CD8-positive, alpha-beta memory T cell (primary cell): ENCODE data around the gene RNASET2. TPM values are rescaled to one million over a fixed set of nuclear protein-coding genes. Genes with fewer than 3 reads are reported as not detected.

Experiments used
- CTCF ChIA-PET: fragments of 350-600 bp; sonication (Branson Sonifier 250); formaldehyde crosslinking; loops from one replicate; lab custom pipeline; 2021; ENCODE audit warnings: antibody characterized with exemption; lab: Charles Lee
- POLR2A ChIA-PET: fragments of 350-600 bp; sonication (Branson Sonifier 250); formaldehyde crosslinking; loops from one replicate; lab custom pipeline; 2021; ENCODE audit warnings: antibody characterized with exemption; lab: Charles Lee
- DNase-seq, 5 donors: peaks; one replicate each; pipeline versions ENCODE4 v3.0.0 to v3.0.0-alpha.2; 2020 to 2022; ENCODE audit warnings: mixed read lengths in 1 of 5
- H3K27ac ChIP-seq: one replicate; pipeline ENCODE4 v1.7.0; 2013; ENCODE audit warnings: low read depth, mild to moderate bottlenecking, low read length, moderate library complexity
- H3K27me3 ChIP-seq: 2 replicates; pipeline ENCODE4 v1.7.0; 2013; ENCODE audit warnings: low read length, mild to moderate bottlenecking; ENCODE audit not compliant: insufficient read depth, poor library complexity, severe bottlenecking
- H3K36me3 ChIP-seq: 2 replicates; pipeline ENCODE4 v1.7.0; 2013; ENCODE audit warnings: mild to moderate bottlenecking, low read length, moderate library complexity; ENCODE audit not compliant: insufficient read depth
- H3K4me1 ChIP-seq: 2 replicates; pipeline ENCODE4 v1.7.0; 2013; ENCODE audit warnings: mild to moderate bottlenecking, low read length, moderate library complexity; ENCODE audit not compliant: insufficient read depth
- H3K4me3 ChIP-seq: 2 replicates; pipeline ENCODE4 v1.7.0; 2013; ENCODE audit warnings: mild to moderate bottlenecking, low read length
- H3K9me3 ChIP-seq: 2 replicates; pipeline ENCODE4 v1.7.0; 2013; ENCODE audit warnings: mild to moderate bottlenecking, low read length
- H3K27ac Mint-ChIP-seq, 8 donors: one replicate each; pipeline ENCODE4 v1.8.0; 2020 to 2021; ENCODE audit warnings: mixed read lengths in 8 of 8, mild to moderate bottlenecking in 6 of 8, inconsistent platforms in 3 of 8, moderate library complexity in 3 of 8
- H3K27me3 Mint-ChIP-seq, 2 donors: one replicate each; pipeline ENCODE4 v1.8.0; 2020 to 2021; ENCODE audit warnings: mixed read lengths in 2 of 2, mild to moderate bottlenecking in 1 of 2, moderate library complexity in 1 of 2
- H3K36me3 Mint-ChIP-seq, 3 donors: one replicate each; pipeline ENCODE4 v1.8.0; 2020 to 2021; ENCODE audit warnings: mixed read lengths in 3 of 3, inconsistent platforms in 1 of 3, mild to moderate bottlenecking in 1 of 3
- H3K4me1 Mint-ChIP-seq, 3 donors: one replicate each; pipeline ENCODE4 v1.8.0; 2020 to 2021; ENCODE audit warnings: mixed read lengths in 3 of 3, inconsistent platforms in 1 of 3, mild to moderate bottlenecking in 1 of 3
- H3K4me3 Mint-ChIP-seq, 7 donors: one replicate each; pipeline ENCODE4 v1.8.0; 2020 to 2021; ENCODE audit warnings: mixed read lengths in 7 of 7, mild to moderate bottlenecking in 6 of 7, moderate library complexity in 4 of 7, inconsistent platforms in 2 of 7
- H3K9me3 Mint-ChIP-seq, 5 donors: one replicate each; pipeline ENCODE4 v1.8.0; 2020 to 2022; ENCODE audit warnings: mixed read lengths in 5 of 5, mild to moderate bottlenecking in 3 of 5, moderate library complexity in 2 of 5, inconsistent platforms in 1 of 5
- polyA plus RNA-seq: library from polyadenylated mRNA; unstranded; fragments of 300-500 nt; fragmentation: Illumina TruSeq; gene quantifications from one replicate; pipeline ENCODE4 v1.2.3, GENCODE V29; 2021
- total RNA-seq, 2 experiments: library from RNA; stranded (reverse); gene quantifications; one replicate each; pipeline ENCODE4 v1.2.3, GENCODE V29; 2021

The RNASET2 gene, protein sequence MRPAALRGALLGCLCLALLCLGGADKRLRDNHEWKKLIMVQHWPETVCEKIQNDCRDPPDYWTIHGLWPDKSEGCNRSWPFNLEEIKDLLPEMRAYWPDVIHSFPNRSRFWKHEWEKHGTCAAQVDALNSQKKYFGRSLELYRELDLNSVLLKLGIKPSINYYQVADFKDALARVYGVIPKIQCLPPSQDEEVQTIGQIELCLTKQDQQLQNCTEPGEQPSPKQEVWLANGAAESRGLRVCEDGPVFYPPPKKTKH
- total RNA-seq: 10 to 100 TPM; 22.3 to 27.6 TPM
- polyA plus RNA-seq: 232 TPM

DNA sequence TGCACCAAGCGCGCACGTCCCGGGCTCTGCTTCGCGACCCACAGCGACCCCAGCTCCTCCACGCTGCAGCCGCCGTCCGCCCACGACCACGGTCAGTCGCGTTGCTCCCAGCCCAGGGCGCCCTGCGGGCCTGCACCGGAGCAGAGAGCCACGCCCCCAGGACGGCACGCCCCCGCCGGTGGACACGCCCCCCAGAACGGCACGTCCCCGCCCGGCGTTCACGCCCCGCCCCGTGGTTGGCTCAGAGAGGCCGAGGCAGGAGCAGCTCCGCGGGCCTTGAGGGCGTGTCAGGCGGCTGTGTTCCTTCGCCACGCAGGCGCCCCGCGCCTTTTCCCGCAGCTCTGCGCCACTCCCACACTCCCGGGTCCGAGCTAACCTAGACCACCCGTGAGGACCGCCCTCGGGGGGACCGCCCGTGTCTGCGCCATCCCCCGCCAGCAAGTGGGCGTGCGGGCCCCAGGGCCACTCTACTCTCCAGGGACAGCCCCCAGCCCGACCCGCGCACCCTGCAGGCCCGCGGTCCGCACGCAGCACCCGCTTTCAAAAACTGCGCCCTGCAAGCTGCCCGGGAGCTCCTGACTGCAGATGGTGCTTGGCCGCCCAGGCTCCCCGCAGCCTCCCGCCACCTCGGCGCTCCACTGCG, at the start of gene RNASET2:
RNASET2 (minus strand) TSS at position 107 of the 643 bp plus-strand sequence. CDS start 368 bp downstream, outside the sequence.
- H3K4me1 ChIP-seq: peaks cover 63% of the 10 kb centered on the region
- POLR2A ChIA-PET: interaction anchor here (0.7 to 1.2 kb wide), 4 partner anchors 11 to 43 kb away, joined by 3 to 7 read pairs (median 4); partner anchors contain the start of gene CEP43

DNA sequence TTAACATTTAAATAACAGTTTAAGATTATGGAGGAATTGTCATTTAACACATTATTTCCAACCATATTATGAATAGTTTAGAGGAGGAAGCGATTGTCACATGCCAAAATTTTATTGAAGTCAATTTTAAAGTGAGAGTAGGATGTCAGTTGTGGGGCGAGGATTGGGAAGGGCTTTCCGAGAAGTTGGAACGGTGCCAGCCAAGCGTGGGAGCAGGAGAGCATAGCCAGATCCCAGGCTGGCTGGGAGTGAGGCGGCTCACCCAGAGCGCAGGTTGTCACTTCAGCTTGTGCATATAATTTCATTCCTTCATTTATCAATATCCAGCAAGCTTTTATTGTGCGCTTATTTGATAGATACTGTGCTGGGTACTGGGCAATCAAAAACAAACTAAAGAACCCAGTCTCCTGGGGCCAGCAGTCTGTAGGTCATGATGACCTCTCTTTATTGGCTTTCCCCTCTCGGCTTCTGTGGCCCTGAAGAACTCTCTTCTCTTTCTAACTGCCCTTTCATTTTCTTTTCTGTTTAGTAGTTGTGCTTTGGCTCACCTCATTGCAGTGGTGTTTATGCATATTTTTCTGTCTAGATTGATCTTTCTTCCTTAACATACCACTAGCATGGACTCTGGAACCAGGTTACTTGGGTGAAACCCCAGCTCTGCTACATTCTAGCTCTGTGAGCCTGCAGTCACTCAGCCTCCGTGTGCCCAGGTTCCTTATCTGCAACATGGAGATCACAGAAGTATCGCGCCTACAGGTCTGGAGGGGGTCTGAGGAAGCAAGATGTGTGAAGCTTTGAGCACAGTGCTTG, 49.2 kb upstream of the RNASET2 start:
- Histone ChIP-seq H3K27ac (no peak overlapping the region), H3K9me3 (no peaks in the 10 kb centered on the region), H3K36me3 (peaks cover 14% of the 10 kb centered on the region), H3K4me3 (no peak overlapping the region), H3K27me3 (no peaks in the 10 kb centered on the region), H3K4me1 (peaks cover 11% of the 10 kb centered on the region)
- ChIA-PET POLR2A (no interaction called here), CTCF (interaction anchor here (1.0 to 1.4 kb wide), 3 partner anchors 9 to 137 kb away, joined by 3 to 6 read pairs (median 3); no protein-coding TSS in a partner anchor)
- Mint-ChIP-seq H3K4me3 (peak overlapping the region in 2 of 7 donors; percentile 27 to 52), H3K27me3 (no peaks in the 10 kb centered on the region), H3K9me3 (no peaks in the 10 kb centered on the region), H3K36me3 (peaks cover 9 to 55% (median 18%) of the 10 kb centered on the region in 3 donors), H3K4me1 (peaks cover 22 to 39% (median 28%) of the 10 kb centered on the region in 3 donors), H3K27ac (no peak overlapping the region)
- no peak for DNase-seq

More for the DNA sequence above, at the start of gene RNASET2:
- Histone ChIP-seq H3K27me3 (no peaks in the 10 kb centered on the region), H3K27ac (peak within 1 kb of the TSS; percentile 84), H3K4me3 (peak within 1 kb of the TSS; percentile 91), H3K9me3 (no peaks in the 10 kb centered on the region), H3K36me3 (no peaks in the 10 kb centered on the region)
- Mint-ChIP-seq H3K9me3 (peaks cover 0 to 3% (median 0%) of the 10 kb centered on the region in 5 donors), H3K36me3 (peaks cover 0 to 21% (median 2%) of the 10 kb centered on the region in 3 donors), H3K27ac (peak within 1 kb of the TSS; percentile 93 to 98 (median 96)), H3K27me3 (peaks cover 0 to 7% of the 10 kb centered on the region in 2 donors), H3K4me3 (peak within 1 kb of the TSS; percentile 83 to 96 (median 95)), H3K4me1 (peaks cover 58 to 76% (median 75%) of the 10 kb centered on the region in 3 donors)
- CTCF ChIA-PET: interaction anchor here (1.2 to 3.4 kb wide), 3 partner anchors 32 to 182 kb away, joined by 3 to 21 read pairs (median 9); partner anchors contain the start of gene CEP43
- peak; percentile 95 to 99 (median 98) for DNase-seq

DNA sequence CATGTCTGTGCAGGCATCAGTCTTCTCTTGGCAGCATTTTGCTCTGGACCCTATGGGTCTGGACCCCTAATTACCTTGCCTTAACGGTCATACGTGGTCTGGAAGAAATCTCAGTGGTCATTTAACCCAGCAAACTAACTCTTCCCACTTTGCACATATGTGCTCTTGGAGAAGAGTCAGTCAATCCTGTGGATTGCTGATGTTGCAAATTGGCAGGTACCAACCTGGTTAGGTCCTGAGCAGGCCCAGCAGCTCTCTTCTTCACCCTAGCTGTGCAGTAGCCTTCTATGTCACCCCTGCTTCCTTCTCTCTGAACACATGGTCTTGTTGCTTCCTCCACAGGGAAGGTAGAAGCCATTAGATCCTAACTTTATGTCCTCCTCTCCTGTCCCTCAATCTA, 44.4 kb upstream of the RNASET2 start:
- Mint-ChIP-seq H3K9me3 (no peaks in the 10 kb centered on the region), H3K27ac (peak overlapping the region; percentile 16 to 88 (median 75)), H3K4me3 (peak overlapping the region; percentile 81 to 94 (median 91)), H3K27me3 (no peaks in the 10 kb centered on the region), H3K36me3 (peaks cover 1 to 29% (median 5%) of the 10 kb centered on the region in 3 donors), H3K4me1 (peaks cover 30 to 50% (median 36%) of the 10 kb centered on the region in 3 donors)
- Histone ChIP-seq H3K4me3 (no peak overlapping the region), H3K36me3 (peaks cover 15% of the 10 kb centered on the region), H3K27ac (peak overlapping the region; percentile 66), H3K4me1 (peaks cover 28% of the 10 kb centered on the region), H3K9me3 (no peaks in the 10 kb centered on the region), H3K27me3 (no peaks in the 10 kb centered on the region)
- ChIA-PET CTCF (interaction anchor here (1.0 to 2.0 kb wide), 3 partner anchors 8 to 150 kb away, joined by 3 to 7 read pairs (median 3); no protein-coding TSS in a partner anchor), POLR2A (interaction anchor here (0.5 kb wide), 1 partner anchor 47 kb away, joined by 3 read pairs; no protein-coding TSS in a partner anchor)
- no peak for DNase-seq

DNA sequence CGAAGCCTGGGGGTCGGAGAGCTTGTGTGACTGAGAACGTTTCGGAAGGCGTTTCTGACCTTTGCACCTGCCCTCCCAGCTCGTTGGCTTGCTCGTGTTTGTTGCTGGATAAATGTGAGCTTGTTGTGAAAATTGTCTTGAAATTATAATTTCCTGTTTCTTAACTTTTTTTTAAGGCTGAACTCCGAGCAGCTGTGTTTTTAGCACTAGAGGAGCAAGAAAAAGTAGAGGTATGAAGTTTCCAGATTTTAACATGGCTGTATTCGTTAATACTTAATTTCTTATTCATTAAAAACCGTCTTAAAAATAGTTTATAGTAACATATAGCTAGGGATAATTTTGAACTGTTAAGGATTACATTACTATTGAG, 43.5 kb upstream of the RNASET2 start:
- H3K4me1 ChIP-seq: peaks cover 28% of the 10 kb centered on the region
- Mint-ChIP-seq H3K4me3 (peak overlapping the region; percentile 81 to 94 (median 91)), H3K27ac (peak overlapping the region; percentile 65 to 94 (median 88)), H3K4me1 (peaks cover 30 to 45% (median 36%) of the 10 kb centered on the region in 3 donors), H3K9me3 (no peaks in the 10 kb centered on the region), H3K27me3 (no peaks in the 10 kb centered on the region), H3K36me3 (peaks cover 0 to 24% (median under 1%) of the 10 kb centered on the region in 3 donors)
- no peaks in the 10 kb centered on the region for H3K27me3 ChIP-seq
- H3K27ac ChIP-seq: peak overlapping the region; percentile 66
- H3K36me3 ChIP-seq: peaks cover 9% of the 10 kb centered on the region
- no peak for DNase-seq
- H3K4me3 ChIP-seq: peak overlapping the region; percentile 81
- no peaks in the 10 kb centered on the region for H3K9me3 ChIP-seq
- ChIA-PET POLR2A (interaction anchor here (2.0 to 2.1 kb wide), 2 partner anchors 41 to 43 kb away, joined by 7 read pairs; partner anchors contain the start of gene RNASET2), CTCF (interaction anchor here (0.7 to 2.0 kb wide), 9 partner anchors 9 to 151 kb away, joined by 3 to 10 read pairs (median 3); partner anchors contain the start of gene RNASET2)

DNA sequence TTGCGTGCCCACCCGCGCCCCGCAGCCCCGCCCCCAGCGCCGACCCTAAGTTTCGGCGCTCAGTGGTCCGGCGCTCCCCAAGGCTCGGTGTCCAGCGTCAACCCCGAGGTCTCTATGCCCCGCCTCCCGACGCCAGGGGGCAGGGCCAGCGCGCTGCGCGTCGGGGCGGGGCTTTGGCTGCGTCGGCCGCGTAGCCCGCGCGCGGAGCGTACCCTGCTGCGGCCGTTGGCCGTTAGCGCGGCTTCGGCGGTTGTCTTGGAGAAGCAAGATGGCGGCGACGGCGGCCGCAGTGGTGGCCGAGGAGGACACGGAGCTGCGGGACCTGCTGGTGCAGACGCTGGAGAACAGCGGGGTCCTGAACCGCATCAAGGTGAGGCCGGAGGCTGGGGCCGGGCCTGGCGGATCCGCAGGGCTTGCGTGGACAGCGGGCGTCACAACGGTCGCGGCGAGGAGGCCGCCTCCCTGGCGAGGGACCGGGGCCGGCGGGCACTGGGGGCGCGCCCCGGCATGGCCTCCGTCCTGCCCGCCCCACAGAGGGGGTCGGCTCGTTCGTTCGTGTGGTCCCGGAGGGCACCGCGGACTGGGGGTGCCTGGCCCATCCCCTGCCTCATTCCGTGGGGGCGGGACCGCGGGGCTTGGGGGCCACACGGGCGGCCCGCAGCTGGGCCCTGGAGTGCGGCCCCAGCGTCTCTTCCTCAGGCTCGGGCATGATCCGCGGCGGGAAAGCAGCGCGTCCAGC, 43.0 kb upstream of the RNASET2 start, which contains the start of gene CEP43:
CEP43 (plus strand) TSS at position 253 of the 739 bp plus-strand sequence; CDS start at position 269, 16 bp downstream.
- Histone ChIP-seq H3K36me3 (peaks cover 7% of the 10 kb centered on the region), H3K27me3 (no peaks in the 10 kb centered on the region), H3K27ac (peak within 1 kb of the TSS; percentile 66), H3K9me3 (no peaks in the 10 kb centered on the region), H3K4me3 (peak within 1 kb of the TSS; percentile 81), H3K4me1 (peaks cover 28% of the 10 kb centered on the region)
- no peaks in the 10 kb centered on the region for H3K27me3 Mint-ChIP-seq
- ChIA-PET POLR2A (interaction anchor here (0.5 to 2.1 kb wide), 4 partner anchors 11 to 373 kb away, joined by 3 to 7 read pairs (median 5); partner anchors contain the start of gene RNASET2), CTCF (interaction anchor here (0.7 to 2.0 kb wide), 9 partner anchors 9 to 152 kb away, joined by 3 to 10 read pairs (median 3); partner anchors contain the start of gene RNASET2)
- peak within 1 kb of the TSS; percentile 89 to 95 (median 93) for H3K4me3 Mint-ChIP-seq
- H3K9me3 Mint-ChIP-seq: no peaks in the 10 kb centered on the region
- H3K27ac Mint-ChIP-seq: peak within 1 kb of the TSS; percentile 65 to 94 (median 88)
- peak; percentile 85 to 93 (median 87) for DNase-seq
- peaks cover 0 to 28% (median 3%) of the 10 kb centered on the region in 3 donors for H3K36me3 Mint-ChIP-seq
- H3K4me1 Mint-ChIP-seq: peaks cover 30 to 45% (median 36%) of the 10 kb centered on the region in 3 donors

DNA sequence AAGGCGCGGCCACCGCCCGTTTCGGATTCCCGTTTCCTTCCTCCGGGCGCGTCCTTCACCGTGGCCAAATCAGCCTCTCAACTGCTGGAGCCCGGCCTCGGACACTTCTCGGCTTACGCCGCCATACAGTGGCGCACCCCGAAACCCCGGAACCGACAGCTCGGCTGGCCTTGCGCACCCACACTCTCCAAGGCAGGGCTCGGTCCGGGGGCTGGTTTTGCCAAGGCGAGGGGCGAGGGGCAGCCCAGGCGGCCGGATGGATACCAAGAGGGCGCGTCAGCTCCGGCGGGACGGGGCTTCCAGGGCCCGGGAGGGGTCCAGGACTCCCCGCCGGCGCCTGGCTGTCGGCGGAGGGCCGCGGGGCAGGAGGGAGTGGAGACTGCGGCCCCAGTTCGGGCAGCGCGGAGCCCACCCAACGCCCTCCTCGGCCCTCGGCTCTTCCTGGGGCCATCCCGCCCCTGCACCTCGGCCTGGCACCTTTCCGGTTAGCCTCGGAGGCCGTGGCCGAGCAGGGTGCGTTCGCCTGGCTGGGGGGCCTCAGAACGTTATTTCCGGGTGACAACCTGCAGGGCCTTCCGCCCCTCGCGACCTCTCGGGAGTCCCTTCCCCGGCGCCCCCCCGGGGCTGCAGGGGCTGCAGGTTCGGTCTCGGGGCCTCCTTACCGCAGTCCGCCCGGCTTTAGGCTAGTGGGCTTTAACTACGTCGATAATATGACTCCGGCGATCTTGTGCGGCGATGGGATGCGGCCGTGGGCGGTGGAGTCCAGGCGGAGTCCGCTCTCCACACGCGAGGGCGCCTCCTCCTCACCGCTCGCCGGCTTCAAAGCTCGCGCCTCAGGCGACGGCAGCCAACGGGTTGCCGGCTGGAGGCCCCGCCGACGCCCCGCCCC, 42.1 kb upstream of the RNASET2 start:
- peak overlapping the region; percentile 87 to 95 (median 89) for H3K4me3 Mint-ChIP-seq
- peaks cover 30 to 41% (median 33%) of the 10 kb centered on the region in 3 donors for H3K4me1 Mint-ChIP-seq
- peak overlapping the region in 3 of 8 donors; percentile 39 to 79 (median 71) for H3K27ac Mint-ChIP-seq
- peaks cover 0 to 25% (median 5%) of the 10 kb centered on the region in 3 donors for H3K36me3 Mint-ChIP-seq
- peak overlapping the region; percentile 81 for H3K4me3 ChIP-seq
- H3K9me3 Mint-ChIP-seq: no peaks in the 10 kb centered on the region
- DNase-seq: peak in 4 of 5 donors; percentile 2 to 52 (median 12)
- H3K27me3 Mint-ChIP-seq: no peaks in the 10 kb centered on the region
- ChIA-PET CTCF (interaction anchor here (1.0 to 2.0 kb wide), 6 partner anchors 9 to 144 kb away, joined by 3 to 10 read pairs (median 6); partner anchors contain the start of gene RNASET2), POLR2A (interaction anchor here (0.5 to 2.1 kb wide), 4 partner anchors 10 to 372 kb away, joined by 3 to 7 read pairs (median 5); partner anchors contain the start of gene RNASET2)
- peaks cover 4% of the 10 kb centered on the region for H3K36me3 ChIP-seq
- peak overlapping the region; percentile 57 for H3K27ac ChIP-seq
- H3K9me3 ChIP-seq: no peaks in the 10 kb centered on the region
- H3K27me3 ChIP-seq: no peaks in the 10 kb centered on the region
- H3K4me1 ChIP-seq: peaks cover 28% of the 10 kb centered on the region
